CD4-positive, alpha-beta memory T cell (primary cell): ENCODE measurements around the gene KCNH2. TPM values are rescaled to one million over a fixed set of nuclear protein-coding genes. Genes with fewer than 3 reads are reported as not detected.

Experiments
- CTCF ChIA-PET: fragments of 350-600 bp; sonication (Branson Sonifier 250); formaldehyde crosslinking; loops from one replicate; lab custom pipeline; 2021; ENCODE audit warnings: inconsistent platforms; ENCODE audit not compliant: partially characterized antibody; lab: Charles Lee
- POLR2A ChIA-PET: fragments of 350-600 bp; sonication (Branson Sonifier 250); formaldehyde crosslinking; loops from one replicate; lab custom pipeline; 2021; ENCODE audit not compliant: partially characterized antibody; lab: Charles Lee
- DNase-seq, 5 donors: peaks; one replicate each; pipeline versions ENCODE4 v3.0.0 to v3.0.0-alpha.2; 2020 to 2022; ENCODE audit warnings: mixed read lengths in 1 of 5
- H3K27ac ChIP-seq: one replicate; pipeline ENCODE4 v1.7.0; 2013; ENCODE audit warnings: low read depth, low read length
- H3K27me3 ChIP-seq: 2 replicates; pipeline ENCODE4 v1.7.0; 2013; ENCODE audit warnings: mild to moderate bottlenecking, low read length, moderate library complexity; ENCODE audit not compliant: insufficient read depth
- H3K36me3 ChIP-seq: 2 replicates; pipeline ENCODE4 v1.7.0; 2013; ENCODE audit warnings: mild to moderate bottlenecking, low read length, moderate library complexity; ENCODE audit not compliant: insufficient read depth
- H3K4me1 ChIP-seq: 2 replicates; pipeline ENCODE4 v1.7.0; 2013; ENCODE audit warnings: mild to moderate bottlenecking, low read length, moderate library complexity; ENCODE audit not compliant: insufficient read depth
- H3K4me3 ChIP-seq, 2 donors: one replicate each; pipeline ENCODE4 v1.7.0; 2013; ENCODE audit warnings: low read length in 2 of 2, mild to moderate bottlenecking in 1 of 2
- H3K9me3 ChIP-seq, 2 donors: one replicate each; pipeline ENCODE4 v1.7.0; 2013; ENCODE audit warnings: low read length in 2 of 2, control low read depth in 1 of 2; ENCODE audit not compliant: control insufficient read depth in 1 of 2
- H3K27ac Mint-ChIP-seq, 7 donors: one replicate each; pipeline ENCODE4 v1.8.0; 2020 to 2021; ENCODE audit warnings: mixed read lengths in 7 of 7, mild to moderate bottlenecking in 6 of 7, inconsistent platforms in 3 of 7, moderate library complexity in 3 of 7
- H3K27me3 Mint-ChIP-seq, 2 donors: one replicate each; pipeline ENCODE4 v1.8.0; 2020 to 2021; ENCODE audit warnings: mixed read lengths in 2 of 2
- H3K36me3 Mint-ChIP-seq, 2 donors: one replicate each; pipeline ENCODE4 v1.8.0; 2020 to 2021; ENCODE audit warnings: mixed read lengths in 2 of 2, inconsistent platforms in 1 of 2, mild to moderate bottlenecking in 1 of 2
- H3K4me1 Mint-ChIP-seq, 4 donors: one replicate each; pipeline ENCODE4 v1.8.0; 2020 to 2021; ENCODE audit warnings: mixed read lengths in 4 of 4, mild to moderate bottlenecking in 1 of 4
- H3K4me3 Mint-ChIP-seq, 8 donors: one replicate each; pipeline ENCODE4 v1.8.0; 2020 to 2021; ENCODE audit warnings: mixed read lengths in 8 of 8, mild to moderate bottlenecking in 7 of 8, moderate library complexity in 6 of 8, inconsistent platforms in 3 of 8
- H3K9me3 Mint-ChIP-seq, 8 donors: one replicate each; pipeline ENCODE4 v1.8.0; 2020 to 2021; ENCODE audit warnings: mixed read lengths in 8 of 8, mild to moderate bottlenecking in 5 of 8, inconsistent platforms in 3 of 8, moderate library complexity in 1 of 8
- intact Hi-C: fragments of 100-400 bp; cut with micrococcal nuclease; formaldehyde crosslinking; loops from one replicate; pipeline ENCODE4 v1.15.1; 2023
- polyA plus RNA-seq, 2 donors: library from polyadenylated mRNA; unstranded; fragments of 300-500 nt; fragmentation: Illumina TruSeq; gene quantifications; one replicate each; pipeline ENCODE4 v1.2.3, GENCODE V29; 2021
- total RNA-seq, 2 experiments: library from RNA; stranded (reverse); gene quantifications; one replicate each; pipeline ENCODE4 v1.2.3, GENCODE V29; 2021

Gene KCNH2
- total and polyA plus RNA-seq, 4 experiments from 2014 or later, result 1.8 to 2.6 (median 2.4) TPM

GRCh38 chr7:150970424-150970823 lies 7.7 kb downstream of the KCNH2 start:
- peak overlapping the region in 1 of 7 donors; percentile 59 for H3K27ac Mint-ChIP-seq
- ChIA-PET CTCF (interaction anchor here (1.2 to 3.1 kb wide), 3 partner anchors 15 to 141 kb away, joined by 3 to 22 read pairs (median 4); no protein-coding TSS in a partner anchor), POLR2A (interaction anchor here (0.8 to 1.6 kb wide), 2 partner anchors 14 to 61 kb away, joined by 3 read pairs; no protein-coding TSS in a partner anchor)
- Histone ChIP-seq H3K9me3 (no peaks in the 10 kb centered on the region), H3K27me3 (no peaks in the 10 kb centered on the region), H3K36me3 (no peaks in the 10 kb centered on the region), H3K27ac (no peak overlapping the region), H3K4me1 (peaks cover 17% of the 10 kb centered on the region), H3K4me3 (no peak overlapping the region)
- peaks cover 10 to 33% (median 24%) of the 10 kb centered on the region in 4 donors for H3K4me1 Mint-ChIP-seq
- H3K4me3 Mint-ChIP-seq, result no peak overlapping the region
- H3K27me3 Mint-ChIP-seq, result peaks cover 0 to 3% of the 10 kb centered on the region in 2 donors
- no peaks in the 10 kb centered on the region for H3K36me3 Mint-ChIP-seq
- peak in 1 of 5 donors; percentile 25 for DNase-seq
- intact Hi-C loops, result loop anchor here (10.0 kb wide), 1 partner anchor 114 kb away; the partner anchor contains the start of genes AGAP3, FASTK and TMUB1
- H3K9me3 Mint-ChIP-seq, result peaks cover 0 to 2% (median 0%) of the 10 kb centered on the region in 8 donors

- peaks cover 0 to 1% of the 10 kb centered on the region in 2 donors for H3K27me3 Mint-ChIP-seq
- peak overlapping the region in 1 of 7 donors; percentile 42 for H3K27ac Mint-ChIP-seq
- Histone ChIP-seq H3K4me3 (no peak overlapping the region), H3K27ac (no peak overlapping the region), H3K9me3 (no peaks in the 10 kb centered on the region), H3K4me1 (peaks cover 14% of the 10 kb centered on the region), H3K27me3 (no peaks in the 10 kb centered on the region), H3K36me3 (no peaks in the 10 kb centered on the region)
- intact Hi-C loops, result no loop called here
- H3K9me3 Mint-ChIP-seq, result peaks cover 0 to 2% (median 0%) of the 10 kb centered on the region in 8 donors
- H3K4me3 Mint-ChIP-seq, result no peak overlapping the region
- ChIA-PET CTCF (interaction anchor here (1.0 to 3.1 kb wide), 2 partner anchors 16 to 49 kb away, joined by 5 to 22 read pairs; no protein-coding TSS in a partner anchor), POLR2A (no interaction called here)
- H3K36me3 Mint-ChIP-seq, result no peaks in the 10 kb centered on the region
- peaks cover 6 to 26% (median 22%) of the 10 kb centered on the region in 4 donors for H3K4me1 Mint-ChIP-seq
- DNase-seq, result peak in 1 of 5 donors; percentile 14
Measured at GRCh38 chr7:150969475-150969874, 8.6 kb downstream of the KCNH2 start.

GRCh38 chr7:150968734-150969372 lies 9.3 kb downstream of the KCNH2 start:
- Mint-ChIP-seq H3K27me3 (no peaks in the 10 kb centered on the region), H3K4me3 (no peak overlapping the region), H3K9me3 (no peaks in the 10 kb centered on the region), H3K27ac (peak overlapping the region in 1 of 7 donors; percentile 42), H3K4me1 (peaks cover 3 to 20% (median 16%) of the 10 kb centered on the region in 4 donors), H3K36me3 (no peaks in the 10 kb centered on the region)
- H3K27ac ChIP-seq, result no peak overlapping the region
- intact Hi-C loops, result no loop called here
- POLR2A ChIA-PET, result interaction anchor here (1.3 kb wide), 1 partner anchor 9 kb away, joined by 3 read pairs; no protein-coding TSS in a partner anchor
- no peaks in the 10 kb centered on the region for H3K9me3 ChIP-seq
- no peak overlapping the region for H3K4me3 ChIP-seq
- CTCF ChIA-PET, result interaction anchor here (1.0 to 3.1 kb wide), 4 partner anchors 16 to 190 kb away, joined by 3 to 22 read pairs (median 6); no protein-coding TSS in a partner anchor
- H3K4me1 ChIP-seq, result peaks cover 15% of the 10 kb centered on the region
- no peaks in the 10 kb centered on the region for H3K27me3 ChIP-seq
- DNase-seq, result peak in 1 of 5 donors; percentile 9
- H3K36me3 ChIP-seq, result no peaks in the 10 kb centered on the region

- Histone ChIP-seq H3K9me3 (no peaks in the 10 kb centered on the region), H3K27ac (no peak overlapping the region), H3K4me1 (peaks cover 9% of the 10 kb centered on the region), H3K4me3 (no peak overlapping the region), H3K36me3 (no peaks in the 10 kb centered on the region), H3K27me3 (no peaks in the 10 kb centered on the region)
- ChIA-PET POLR2A (interaction anchor here (1.3 kb wide), 1 partner anchor 9 kb away, joined by 3 read pairs; no protein-coding TSS in a partner anchor), CTCF (interaction anchor here (1.0 to 3.1 kb wide), 7 partner anchors 17 to 189 kb away, joined by 3 to 22 read pairs (median 3); no protein-coding TSS in a partner anchor)
- H3K4me1 Mint-ChIP-seq, result peaks cover 3 to 13% (median 12%) of the 10 kb centered on the region in 4 donors
- intact Hi-C loops, result no loop called here
- peak overlapping the region in 3 of 7 donors; percentile 4 to 24 (median 15) for H3K27ac Mint-ChIP-seq
- no peaks in the 10 kb centered on the region for H3K9me3 Mint-ChIP-seq
- H3K4me3 Mint-ChIP-seq, result no peak overlapping the region
- no peak for DNase-seq
- H3K36me3 Mint-ChIP-seq, result no peaks in the 10 kb centered on the region
- H3K27me3 Mint-ChIP-seq, result no peaks in the 10 kb centered on the region
Measured at GRCh38 chr7:150968056-150968733, 9.9 kb downstream of the KCNH2 start.

- intact Hi-C loops, result no loop called here
- CTCF ChIA-PET, result interaction anchor here (0.7 to 2.2 kb wide), 8 partner anchors 17 to 188 kb away, joined by 3 to 7 read pairs (median 3); no protein-coding TSS in a partner anchor
Measured at GRCh38 chr7:150967349-150967748, 10.8 kb downstream of the KCNH2 start.

GRCh38 chr7:150966002-150966401 lies 12.1 kb downstream of the KCNH2 start:
- Mint-ChIP-seq H3K9me3 (no peaks in the 10 kb centered on the region), H3K27me3 (no peaks in the 10 kb centered on the region), H3K4me3 (no peak overlapping the region), H3K27ac (no peak overlapping the region), H3K4me1 (peaks cover 5 to 9% (median 6%) of the 10 kb centered on the region in 4 donors), H3K36me3 (no peaks in the 10 kb centered on the region)
- CTCF ChIA-PET, result interaction anchor here (0.5 to 5.1 kb wide), 8 partner anchors 20 to 145 kb away, joined by 3 to 86 read pairs (median 4); no protein-coding TSS in a partner anchor
- H3K27ac ChIP-seq, result no peak overlapping the region
- peaks cover 12% of the 10 kb centered on the region for H3K4me1 ChIP-seq
- H3K4me3 ChIP-seq, result no peak overlapping the region
- intact Hi-C loops, result no loop called here
- no peaks in the 10 kb centered on the region for H3K36me3 ChIP-seq
- DNase-seq, result no peak
- no peaks in the 10 kb centered on the region for H3K9me3 ChIP-seq
- POLR2A ChIA-PET, result no interaction called here
- no peaks in the 10 kb centered on the region for H3K27me3 ChIP-seq

More at GRCh38 chr7:150967349-150967748, 10.8 kb downstream of the KCNH2 start:
- no peaks in the 10 kb centered on the region for H3K27me3 Mint-ChIP-seq
- H3K9me3 Mint-ChIP-seq, result no peaks in the 10 kb centered on the region
- peaks cover 5 to 9% (median 6%) of the 10 kb centered on the region in 4 donors for H3K4me1 Mint-ChIP-seq
- POLR2A ChIA-PET, result interaction anchor here (1.3 kb wide), 1 partner anchor 8 kb away, joined by 3 read pairs; no protein-coding TSS in a partner anchor
- Histone ChIP-seq H3K27me3 (no peaks in the 10 kb centered on the region), H3K9me3 (no peaks in the 10 kb centered on the region), H3K27ac (no peak overlapping the region), H3K36me3 (no peaks in the 10 kb centered on the region), H3K4me1 (peaks cover 12% of the 10 kb centered on the region), H3K4me3 (no peak overlapping the region)
- no peak overlapping the region for H3K4me3 Mint-ChIP-seq
- no peak for DNase-seq
- peak overlapping the region in 1 of 7 donors; percentile 6 for H3K27ac Mint-ChIP-seq
- no peaks in the 10 kb centered on the region for H3K36me3 Mint-ChIP-seq
